A549 treated with ZK216348 at 1 μM for 4 hours (cell line): ENCODE measurements around the gene TMIGD3. TPM values are rescaled to one million over a fixed set of nuclear protein-coding genes. Genes with fewer than 3 reads are reported as not detected.

Experiments
- total RNA-seq: library from RNA; stranded (reverse); fragments of 200-300 nt; extraction: Qiagen RNA extraction; gene quantifications from 5 replicates; pipeline ENCODE4 v1.2.3, GENCODE V29; 2022; ENCODE audit warnings: low read depth

Gene TMIGD3
- total RNA-seq: not detected in 5 replicates

GRCh38 chr1:111503585-111504060 lies at the start of gene TMIGD3, which contains the start of gene ADORA3:
Gene TMIGD3, minus strand, starts transcription at chr1:111503633. Its CDS starts 279 bp downstream, at chr1:111503354.
Gene ADORA3, minus strand, starts transcription at chr1:111503633. Its CDS starts 279 bp downstream, at chr1:111503354.

GRCh38 chr1:111448918-111449702 lies 54.3 kb downstream of the TMIGD3 start, which contains the start of the genes ATP5PB and WDR77:
Gene ATP5PB, plus strand, starts transcription at chr1:111449464. Its CDS starts 78 bp downstream, at chr1:111449542.
Gene WDR77, minus strand, starts transcription at chr1:111449256. Its CDS starts 87 bp downstream, at chr1:111449169.

Other genes starting within 250 kb of the TMIGD3 start
- gene CHIA, start 212.8 kb downstream of the TMIGD3 start, total RNA-seq: not detected in 5 replicates
- 0.87 to 1.1 TPM (median 0.92 TPM) in 5 replicates for gene OVGP1, start 75.9 kb downstream of the TMIGD3 start, total RNA-seq
- 29.7 to 52.1 TPM (median 48.2 TPM) in 5 replicates for gene WDR77, start 54.4 kb downstream of the TMIGD3 start, total RNA-seq
- 229 to 320 TPM (median 246 TPM) in 5 replicates for gene ATP5PB, start 54.2 kb downstream of the TMIGD3 start, total RNA-seq
- gene C1orf162, start 29.6 kb downstream of the TMIGD3 start, total RNA-seq: 0.20 to 0.26 TPM in 2 of 5 replicates, not detected in the others
- not detected in 5 replicates for gene ADORA3, start within 50 bp of the TMIGD3 start, total RNA-seq
- 22.3 to 40.5 TPM (median 25.4 TPM) in 5 replicates for gene RAP1A, start 116.2 kb upstream of the TMIGD3 start, total RNA-seq
- gene INKA2, start 235.8 kb upstream of the TMIGD3 start, total RNA-seq: 1.6 to 2.5 TPM (median 2.2 TPM) in 5 replicates